Activated CD8-positive, alpha-beta memory T cell treated with anti-CD3 and anti-CD28 coated beads for 4 hours (primary cell): Measurements from ENCODE around the gene ROR2.
"Not testable (repeated sequence)": the region's sequence is repeated elsewhere in the genome, so short reads cannot be mapped to it uniquely, and the experiment has no call there.

Source experiments
- DNase-seq, 2 donors: peaks; one replicate each; pipeline ENCODE4 v3.0.0-alpha.2; 2020; ENCODE audit warnings: low read depth in 2 of 2

The ROR2 gene

DNA sequence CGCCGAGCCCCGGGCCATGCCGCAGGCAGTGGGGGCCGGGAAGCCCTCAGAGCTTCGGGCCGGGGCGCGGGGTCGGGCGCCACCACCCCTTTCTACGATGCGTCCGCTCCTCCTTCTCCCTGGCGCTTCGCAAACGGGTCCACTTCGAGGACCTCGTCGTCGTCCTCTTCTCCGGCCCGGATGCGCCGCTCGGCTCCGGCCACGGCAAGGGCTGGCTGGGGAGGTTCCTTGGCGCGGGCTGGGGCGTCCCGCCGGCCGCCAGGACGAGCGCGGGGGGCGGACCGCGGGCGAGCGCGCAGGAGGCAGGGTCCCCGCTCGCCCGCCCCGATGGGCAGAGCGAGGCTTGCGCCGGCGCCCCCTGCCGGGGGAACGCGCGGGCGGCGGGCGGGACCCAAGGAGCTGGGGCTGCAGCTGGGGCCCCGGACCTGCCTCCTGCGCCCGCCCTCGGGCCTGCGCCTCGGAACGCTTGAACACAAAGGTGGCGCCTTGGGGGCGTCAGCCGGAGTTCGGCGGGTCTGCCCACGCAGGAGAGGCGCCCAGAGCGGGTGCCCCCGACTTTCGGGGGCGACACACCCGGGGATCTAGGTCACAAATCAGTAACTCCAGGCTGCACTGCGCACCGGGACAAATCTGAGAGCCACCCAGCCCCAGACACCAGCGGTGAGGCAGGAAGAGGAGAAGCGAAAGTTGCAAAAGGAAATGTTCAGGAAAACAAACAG is at the start of gene ROR2:
Gene ROR2, minus strand, starts transcription at position 283 of the 719 bp plus-strand sequence.
- DNase-seq = peak in 1 of 2 donors; percentile 7

DNA sequence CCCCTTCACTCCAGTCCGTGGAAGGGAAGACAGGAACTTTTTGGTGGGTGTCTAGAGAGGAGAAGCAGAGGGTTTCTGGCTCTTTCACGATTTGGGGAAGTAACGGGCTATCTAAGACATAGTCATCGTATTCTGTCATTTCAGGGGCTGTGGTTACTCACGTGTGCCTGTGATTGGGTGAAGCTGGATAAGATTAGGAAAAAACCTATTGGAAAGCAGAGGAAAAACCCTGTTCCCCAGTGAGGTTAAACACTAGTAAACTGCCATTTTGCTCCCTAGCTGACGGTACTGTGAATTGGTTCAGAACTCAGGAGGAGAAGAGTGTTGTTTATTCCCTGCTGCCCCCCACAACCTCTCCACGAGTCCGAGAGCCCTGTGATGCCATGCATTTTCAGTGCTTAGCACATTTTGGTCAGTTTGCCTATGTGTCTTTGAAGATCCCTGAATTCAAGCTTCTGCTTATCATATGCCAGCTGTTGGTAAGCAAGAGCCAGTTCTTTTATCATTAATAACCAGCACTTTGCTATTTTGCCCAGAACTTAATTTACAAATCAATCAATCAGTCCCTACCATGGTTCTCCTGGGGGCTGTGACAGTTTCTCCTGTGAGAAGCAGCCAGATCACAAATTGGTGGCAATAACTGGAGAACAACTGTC is 45.1 kb upstream of the ROR2 start:
- no peak for DNase-seq

DNA sequence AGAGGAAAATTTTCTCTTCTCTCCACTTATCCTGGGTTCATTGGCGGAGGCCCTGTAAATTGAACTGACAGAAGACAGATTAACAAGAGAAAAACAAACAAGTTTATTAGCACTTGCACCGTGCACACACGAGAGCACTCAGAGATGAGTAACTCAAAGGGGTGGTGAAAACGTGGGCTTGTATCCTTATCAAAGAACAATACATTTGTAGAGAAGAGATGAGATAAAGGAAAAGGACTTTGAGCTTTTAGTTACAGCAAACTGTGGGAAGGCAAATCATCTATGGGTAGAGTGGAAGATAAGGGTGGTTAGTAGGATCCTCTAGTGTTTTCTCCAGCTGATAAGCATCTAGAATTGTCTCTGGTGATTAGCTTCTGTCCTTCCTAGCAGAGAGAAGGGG is 44.4 kb upstream of the ROR2 start:
- no peak for DNase-seq

DNA sequence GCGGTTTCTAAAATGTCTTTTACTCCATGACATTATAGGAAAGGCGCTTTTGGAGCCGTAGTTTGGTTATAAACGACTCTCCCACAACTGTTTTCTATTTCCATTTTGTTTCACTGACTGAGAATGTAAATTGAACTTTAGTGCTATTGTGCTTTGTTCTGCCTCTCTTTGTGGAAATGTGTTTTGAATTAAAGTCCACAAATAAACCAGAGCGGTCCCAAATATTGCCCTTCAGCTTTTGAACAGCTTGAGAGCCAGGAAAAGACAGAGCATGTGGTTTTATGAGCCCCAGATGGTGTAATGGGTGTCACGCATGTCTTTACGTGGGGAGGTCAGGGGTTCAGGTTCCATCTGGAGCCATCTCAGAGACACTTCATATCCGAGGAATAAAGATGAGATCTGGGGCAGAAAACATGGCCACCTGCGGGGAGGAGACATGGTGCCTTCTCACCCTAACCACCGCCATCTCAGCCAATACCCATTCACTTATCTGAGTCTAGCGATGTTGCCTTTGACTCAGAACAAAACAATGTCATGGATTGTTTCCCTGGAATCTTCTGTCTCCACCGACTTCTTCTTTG is 42.5 kb upstream of the ROR2 start:
- DNase-seq = no peak

DNA sequence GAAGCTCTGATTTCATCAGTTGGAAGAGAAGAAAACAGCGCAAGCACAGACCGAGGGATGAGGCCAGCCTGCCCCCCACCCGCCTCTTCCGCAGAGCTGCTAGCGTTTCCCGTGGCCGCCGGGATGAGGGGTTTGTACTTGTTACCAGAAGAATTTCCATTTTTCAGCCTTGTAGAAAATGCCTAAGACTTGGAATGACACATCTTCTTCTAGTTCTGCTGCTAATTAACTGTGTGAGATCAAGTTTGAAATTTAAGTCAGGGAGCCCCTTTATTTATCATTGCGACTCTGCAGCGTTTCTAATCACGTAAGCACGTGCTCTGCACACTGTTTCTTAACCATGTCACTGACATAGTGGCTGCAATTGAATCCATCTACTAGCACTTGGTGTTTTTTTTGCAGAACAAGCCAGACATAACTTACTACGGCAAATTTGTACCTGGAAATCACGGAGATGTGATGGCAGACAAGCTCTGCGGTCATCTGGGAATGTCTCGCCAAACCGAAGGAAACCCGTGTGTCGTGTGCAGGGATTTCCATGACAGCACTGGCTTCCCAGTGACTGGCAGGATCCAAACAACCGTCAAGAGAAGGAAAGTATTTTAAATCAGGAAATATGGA is 41.8 kb upstream of the ROR2 start:
- no peak for DNase-seq

DNA sequence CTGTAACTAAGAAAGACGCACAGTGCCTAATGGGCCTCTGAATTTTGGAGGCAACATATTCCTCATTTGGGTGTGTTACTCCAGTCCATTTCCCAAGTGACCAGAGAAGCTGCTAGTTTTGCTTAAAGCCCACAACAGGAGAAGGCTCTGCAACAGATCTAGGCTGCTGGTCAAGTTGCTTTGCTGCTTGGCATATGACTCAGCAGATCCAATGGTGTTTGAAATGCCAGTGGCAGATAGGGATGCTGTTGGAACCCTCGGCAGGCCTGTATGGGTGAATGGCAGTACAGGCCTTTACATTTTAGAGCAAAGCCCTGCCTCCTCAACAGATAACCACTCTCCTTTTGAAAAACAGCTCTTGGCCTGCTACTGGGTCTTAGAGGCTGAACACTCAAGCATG is 36.2 kb upstream of the ROR2 start:
- no peak for DNase-seq

DNA sequence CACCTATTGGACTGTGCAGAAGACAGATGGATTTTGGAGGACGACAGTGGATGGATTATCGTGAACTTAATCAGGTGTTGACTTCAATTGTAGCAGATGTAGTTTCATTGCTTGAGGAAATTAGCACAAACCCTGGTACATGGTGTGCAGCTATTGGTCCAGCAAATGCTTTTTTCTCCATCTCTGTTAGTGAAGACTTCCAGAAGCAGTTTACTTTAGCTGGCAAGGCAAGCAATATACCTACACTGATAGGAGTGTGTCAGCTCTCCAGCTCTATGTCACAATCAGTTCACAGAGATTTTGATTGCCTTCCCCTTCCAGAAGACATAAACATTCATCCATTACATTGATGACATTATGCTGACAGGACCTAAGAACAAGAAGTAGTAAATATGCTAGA is 35.7 kb upstream of the ROR2 start:
- no peak for DNase-seq

DNA sequence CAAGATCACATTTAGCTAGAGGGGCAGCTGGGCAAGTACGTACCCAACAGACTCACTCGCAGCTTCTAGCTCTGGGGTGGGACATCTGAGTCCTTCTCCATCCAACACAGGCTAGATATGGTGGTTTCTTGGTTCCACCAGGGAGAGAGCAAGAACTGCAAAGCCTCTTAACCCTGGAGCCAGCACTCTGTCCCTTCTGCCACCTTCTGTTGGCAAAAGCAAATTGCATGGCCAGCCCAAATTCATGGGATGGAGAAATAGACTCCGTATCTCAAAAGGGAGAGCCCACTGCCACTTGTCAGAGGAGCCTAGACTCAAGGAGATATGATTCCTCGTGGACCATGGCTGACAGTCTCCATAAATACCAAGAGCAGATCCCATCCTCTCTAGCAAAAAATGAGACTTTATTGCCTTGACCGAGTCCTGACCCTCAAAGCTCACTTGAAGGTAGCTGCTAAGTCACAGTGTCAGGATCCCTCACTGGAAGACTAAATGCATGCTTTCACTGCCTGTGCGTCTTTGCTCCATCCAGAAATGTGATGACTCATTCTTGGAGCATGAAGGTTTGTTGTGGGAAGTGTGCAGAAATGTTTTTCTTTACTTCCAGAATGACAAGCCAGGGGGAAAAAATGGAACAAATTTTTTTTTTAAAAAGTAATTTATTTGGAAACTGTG is 28.8 kb upstream of the ROR2 start:
- DNase-seq = no peak

DNA sequence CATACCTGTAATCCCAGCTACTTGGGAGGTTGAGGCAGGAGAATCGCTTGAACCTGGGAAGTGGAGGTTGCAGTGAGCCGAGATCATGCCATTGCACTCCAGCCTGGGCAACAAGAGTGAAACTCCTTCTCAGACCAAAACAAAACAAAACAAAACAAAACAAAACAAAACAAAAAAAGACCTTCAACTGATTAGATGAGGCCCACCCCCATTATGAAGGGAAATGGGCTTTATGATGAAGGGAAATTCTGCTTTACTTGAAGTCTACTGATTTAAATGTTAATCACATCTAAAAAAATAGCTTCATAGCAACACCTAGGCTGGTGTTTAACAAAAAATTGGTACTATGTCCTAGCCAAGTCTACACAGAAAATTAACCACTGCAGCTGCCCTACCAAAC is 25.2 kb upstream of the ROR2 start:
- not testable (repeated sequence) for DNase-seq

DNA sequence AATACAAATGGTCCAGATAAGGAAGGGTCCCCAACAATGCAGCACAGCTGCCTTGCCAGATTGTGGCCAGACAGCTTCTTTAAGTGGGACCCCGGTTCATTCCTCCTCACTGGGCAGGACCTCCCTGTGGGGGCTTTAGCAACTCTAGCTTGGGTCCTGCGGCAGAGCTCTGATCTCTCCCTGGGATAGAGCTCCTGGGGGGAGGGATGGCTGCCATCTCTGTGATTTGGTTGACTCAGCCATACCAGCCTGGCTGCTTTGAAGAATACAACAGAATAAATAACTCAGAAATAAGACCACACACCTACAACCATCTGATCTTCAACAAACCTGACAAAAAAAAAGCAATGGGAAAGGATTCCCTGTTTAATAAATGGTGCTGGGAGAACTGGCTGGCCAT is 22.7 kb upstream of the ROR2 start:
- no peak for DNase-seq

DNA sequence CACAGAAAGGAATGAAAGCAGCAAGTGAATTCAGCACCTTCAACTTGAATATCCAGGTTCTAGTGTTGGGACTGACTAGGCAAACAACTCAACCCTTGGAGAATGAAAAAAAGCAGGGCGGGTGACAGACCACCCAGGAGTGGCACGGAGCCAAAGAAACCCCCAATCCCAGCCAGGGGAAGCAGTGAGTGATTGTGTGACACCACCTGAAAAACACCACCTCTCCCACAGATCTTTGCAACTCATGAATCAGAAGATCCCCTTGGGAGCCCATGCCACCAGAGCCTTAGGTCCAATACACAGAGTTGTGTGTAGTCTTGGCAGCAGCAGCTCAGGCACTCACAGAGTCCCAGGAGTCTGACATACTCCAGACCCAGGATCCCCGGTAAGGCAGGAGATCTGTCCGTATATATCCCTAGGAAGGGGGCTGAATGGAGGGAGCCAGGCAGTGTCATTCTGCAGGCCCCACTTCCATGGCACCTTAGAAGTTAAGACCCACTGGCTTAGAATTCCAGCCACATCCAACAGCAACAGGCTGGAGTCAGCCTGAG is 22.1 kb upstream of the ROR2 start:
- no peak for DNase-seq

DNA sequence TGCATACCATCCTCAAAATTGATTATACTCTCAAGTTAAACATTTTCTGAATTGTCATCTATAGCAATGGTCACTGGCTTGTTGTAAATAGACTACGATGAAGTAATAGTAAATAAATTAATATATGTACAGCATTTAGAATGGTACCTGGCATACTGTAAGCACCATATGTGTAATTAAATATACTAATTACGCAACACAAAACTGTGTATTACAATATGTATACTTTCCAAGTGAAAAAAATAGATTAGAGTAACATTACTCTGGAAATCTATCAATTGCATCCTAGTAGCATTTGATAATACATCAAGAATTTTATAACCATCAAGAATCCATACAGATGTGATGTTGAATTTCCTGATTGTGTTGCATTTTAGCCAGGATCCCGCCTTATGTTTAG is 17.2 kb upstream of the ROR2 start:
- no peak for DNase-seq

DNA sequence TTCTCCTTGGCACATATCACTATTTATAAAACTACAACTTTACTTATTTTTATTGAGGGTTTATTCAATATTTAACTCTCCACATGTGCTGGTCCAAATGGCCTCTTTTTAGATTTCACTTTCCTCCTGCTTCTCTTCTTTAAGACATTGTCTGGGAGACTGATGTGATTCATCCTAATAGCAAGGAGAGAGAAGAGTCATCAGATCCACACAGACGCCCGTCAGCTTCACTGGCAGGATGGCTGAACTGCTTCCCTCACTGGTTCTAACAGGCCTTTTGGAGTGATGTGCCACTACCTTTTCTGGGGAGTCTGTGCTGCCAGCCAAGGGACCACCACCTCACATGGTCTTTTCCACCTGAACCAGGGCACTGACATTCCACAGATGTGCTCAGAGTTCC is 16.5 kb upstream of the ROR2 start:
- DNase-seq = no peak

DNA sequence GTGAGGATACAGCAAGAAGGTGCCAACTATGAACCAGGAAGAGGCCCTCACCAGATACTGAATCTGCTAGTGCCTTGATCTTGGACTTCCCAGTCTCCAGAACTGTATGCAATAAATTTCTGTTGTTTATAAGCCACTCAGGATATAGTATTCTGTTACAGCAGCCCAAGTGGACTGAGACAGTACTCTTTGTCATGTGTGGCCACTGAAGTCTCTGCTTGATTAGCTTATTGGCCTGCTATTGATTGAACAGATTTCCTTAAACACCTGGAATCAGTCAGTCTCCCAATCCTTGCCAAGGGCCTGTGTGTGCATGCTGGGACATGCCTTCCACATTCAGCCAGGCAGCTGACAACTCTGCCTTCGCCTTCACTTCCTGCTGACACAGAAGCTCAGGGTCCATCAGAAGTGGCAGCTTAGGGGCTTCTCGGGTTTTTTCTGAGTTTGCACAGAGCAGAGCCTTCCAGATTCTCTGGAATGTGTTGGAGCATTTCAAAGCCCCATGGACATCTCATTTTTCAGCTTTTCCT is 13.7 kb upstream of the ROR2 start:
- no peak for DNase-seq

DNA sequence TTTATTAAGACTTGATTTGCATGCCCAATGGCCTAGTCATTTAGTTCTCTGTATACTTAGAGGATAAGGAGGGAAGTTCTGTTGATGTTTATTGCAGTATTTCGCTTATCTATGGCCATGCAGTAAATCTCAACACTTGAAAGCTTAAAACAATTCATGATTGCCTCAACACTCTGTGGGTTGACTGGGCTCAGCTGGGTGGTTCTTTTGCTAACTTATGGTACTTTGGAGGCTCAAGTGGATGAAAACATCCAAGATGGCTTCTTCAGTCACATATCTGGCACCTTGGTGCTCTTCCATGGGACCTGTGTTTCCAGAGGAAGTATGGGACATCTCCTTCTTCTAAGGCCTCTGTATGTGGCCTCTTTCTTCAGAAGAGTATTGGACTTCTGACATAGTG is 10.3 kb upstream of the ROR2 start:
- DNase-seq = no peak

DNA sequence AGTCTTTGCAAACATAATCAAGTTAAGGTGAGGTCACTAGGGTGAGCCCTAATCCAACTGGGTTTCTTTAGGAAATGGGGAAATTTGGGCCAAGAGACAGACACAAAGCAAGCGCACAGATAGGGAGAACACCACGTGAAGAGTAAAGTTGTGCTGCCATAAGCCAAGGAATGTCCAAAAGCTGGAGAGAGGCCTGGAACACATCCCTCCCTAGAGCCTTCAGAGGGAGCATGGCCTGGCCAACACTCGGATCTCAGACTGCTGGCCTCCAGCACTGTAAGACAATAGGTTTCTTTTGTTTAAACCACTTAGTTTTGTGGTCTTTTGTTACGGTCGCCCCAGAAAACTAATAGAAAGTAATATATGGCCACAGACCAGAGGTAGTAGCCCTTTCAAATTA is 8.1 kb upstream of the ROR2 start:
- no peak for DNase-seq

DNA sequence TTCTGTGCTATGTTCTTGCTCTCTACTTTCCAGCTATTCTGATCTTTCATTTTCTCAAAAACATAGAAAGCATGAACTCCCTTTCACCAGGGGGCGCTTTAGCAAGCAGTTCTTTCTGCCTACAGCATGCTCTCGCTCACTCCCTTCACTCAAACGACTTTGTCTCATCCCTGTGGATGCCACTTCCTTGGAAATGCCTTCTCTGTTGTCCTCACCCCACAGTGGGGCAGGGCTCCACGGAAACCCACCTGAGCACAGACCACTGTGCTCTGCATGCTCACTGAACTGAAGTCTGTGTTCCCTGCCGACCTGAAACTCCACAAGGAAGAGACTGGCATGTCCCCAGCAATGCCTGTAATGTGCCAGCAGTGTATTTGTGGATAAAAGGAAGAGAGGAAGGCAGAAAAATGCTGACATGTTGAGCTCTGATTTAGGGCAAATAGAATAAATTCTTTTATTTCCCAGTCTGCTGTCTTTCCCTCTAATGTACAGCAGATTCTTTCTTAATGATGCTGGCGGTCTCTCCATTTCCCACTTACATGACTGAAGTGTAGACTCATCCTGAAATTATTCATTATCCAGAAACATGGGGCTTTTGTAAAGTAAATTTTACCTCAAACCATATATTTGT is 4.9 kb upstream of the ROR2 start:
- DNase-seq = no peak

DNA sequence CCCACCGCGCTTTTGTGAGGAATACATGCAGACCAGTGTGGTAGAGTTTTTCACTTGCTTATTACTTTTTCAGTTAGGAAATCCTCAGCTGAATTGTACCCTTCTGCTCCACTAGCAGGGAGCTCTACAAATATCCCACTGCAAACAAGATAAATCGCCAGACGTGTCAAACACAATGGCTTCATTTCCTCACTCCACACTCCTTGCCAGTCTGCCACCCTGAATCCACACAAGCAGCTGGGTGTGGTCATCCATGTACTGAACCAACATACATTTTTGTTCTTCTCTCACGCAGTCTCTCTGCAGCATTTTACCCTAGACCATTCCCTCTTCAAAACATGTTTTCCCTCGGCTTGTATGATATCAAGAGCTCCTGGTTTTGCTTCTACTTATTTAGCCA is 3.7 kb upstream of the ROR2 start:
- DNase-seq = no peak

DNA sequence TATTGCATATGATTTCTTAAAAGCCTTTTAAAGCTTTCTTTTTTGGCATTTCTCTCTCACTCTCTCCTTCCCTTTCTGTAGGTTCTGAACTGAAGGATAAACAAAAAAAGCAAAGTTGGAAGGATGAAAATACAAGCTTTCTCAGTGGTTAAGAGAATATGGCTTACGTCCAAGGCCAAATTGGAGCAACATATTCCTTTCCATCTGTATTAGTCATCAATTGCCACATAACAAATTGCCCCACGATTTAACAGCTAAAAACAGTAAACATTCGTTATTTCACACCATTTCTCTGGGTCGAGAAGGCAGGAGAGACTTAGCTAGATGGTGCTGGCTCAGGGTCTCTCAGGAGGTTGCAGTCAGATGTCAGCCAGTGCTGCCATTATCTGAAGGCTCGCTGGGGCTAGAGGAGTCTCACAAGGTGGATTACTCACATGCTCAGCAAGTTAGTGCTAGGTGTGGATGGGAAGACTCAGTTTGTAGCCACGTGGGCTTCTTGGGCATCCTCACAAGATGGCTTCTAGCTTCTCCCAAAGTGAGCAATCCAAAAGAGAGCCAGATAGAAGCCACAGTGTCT is 2.0 kb upstream of the ROR2 start:
- no peak for DNase-seq

DNA sequence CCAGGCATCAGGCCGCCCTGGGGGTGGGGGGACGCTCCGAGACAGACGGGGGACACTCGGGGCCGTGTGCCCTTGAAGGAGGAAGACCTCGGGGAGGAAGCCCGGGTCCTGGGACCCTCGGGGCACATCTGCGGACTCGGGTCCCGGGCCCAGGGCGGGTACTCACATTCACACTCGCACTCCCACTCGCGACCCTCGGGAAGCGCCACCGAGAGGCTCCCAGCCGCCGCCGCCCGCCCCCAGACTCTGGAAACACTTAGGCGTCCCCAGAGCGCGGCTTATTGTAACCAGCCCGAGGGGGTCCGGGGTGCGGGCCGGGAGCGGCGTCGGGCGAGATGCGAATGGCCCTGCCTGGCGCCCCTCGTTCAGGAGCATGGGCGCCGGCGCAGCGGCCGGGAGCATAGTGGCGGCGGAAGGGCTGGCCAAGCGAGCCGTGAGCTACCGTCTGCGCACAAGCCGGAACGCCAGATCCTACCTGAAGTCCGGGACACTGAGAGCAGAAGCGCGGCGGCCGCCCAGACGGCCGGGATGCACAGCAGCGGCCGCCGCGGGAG is 559 bp downstream of the ROR2 start:
- DNase-seq = no peak
